IPS-20b (cell line): ENCODE results near the gene CAMP.

Source experiments
- H3K27ac ChIP-seq: one replicate; pipeline ENCODE4 v1.5.1; 2013; ENCODE audit warnings: low read length
- H3K27me3 ChIP-seq: 2 replicates; pipeline ENCODE4 v1.6.1; 2013; ENCODE audit warnings: mild to moderate bottlenecking, low read length, inconsistent platforms; ENCODE audit not compliant: insufficient read depth
- H3K36me3 ChIP-seq: 2 replicates; pipeline ENCODE4 v1.6.1; 2013; ENCODE audit warnings: low read depth, mild to moderate bottlenecking, inconsistent platforms, low read length, moderate library complexity; ENCODE audit not compliant: insufficient read depth
- H3K4me1 ChIP-seq: 2 replicates; pipeline ENCODE4 v1.6.1; 2013; ENCODE audit warnings: mild to moderate bottlenecking, control low read depth, inconsistent platforms, low read length, moderate library complexity; ENCODE audit not compliant: insufficient read depth
- H3K4me3 ChIP-seq: 2 replicates; pipeline ENCODE4 v1.5.1; 2013; ENCODE audit warnings: mild to moderate bottlenecking, low read length, inconsistent platforms
- H3K9ac ChIP-seq: 2 replicates; pipeline ENCODE4 v1.6.1; 2013; ENCODE audit warnings: low read depth, mild to moderate bottlenecking, inconsistent platforms, low read length, moderate library complexity
- H3K9me3 ChIP-seq: 2 replicates; pipeline ENCODE4 v1.6.1; 2013; ENCODE audit warnings: mild to moderate bottlenecking, low read depth, low read length, inconsistent platforms; ENCODE audit not compliant: insufficient read depth

The CAMP gene

DNA sequence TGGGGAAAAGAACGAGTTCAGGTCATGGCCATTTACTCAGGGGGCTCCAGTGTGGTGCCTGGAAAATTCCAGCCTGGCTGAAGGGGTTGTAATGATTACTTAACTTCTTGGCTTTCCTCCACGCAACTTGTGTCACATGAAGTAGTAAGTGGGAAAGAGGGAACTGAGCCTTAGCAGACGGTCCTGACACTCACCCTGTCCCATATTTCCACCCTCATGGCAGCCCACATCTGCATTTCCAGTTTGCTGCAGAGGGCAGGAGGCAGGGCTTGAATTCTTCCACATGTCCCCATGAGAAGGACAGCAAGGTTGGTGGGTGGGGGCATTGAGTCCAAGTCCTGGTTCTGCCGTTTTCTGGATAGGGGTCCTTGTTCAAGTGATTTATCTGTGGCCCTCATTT, 7.8 kb upstream of the CAMP start:
- Histone ChIP-seq H3K4me3 (no peak overlapping the region), H3K27ac (no peak overlapping the region), H3K36me3 (no peaks in the 10 kb centered on the region), H3K9ac (no peak overlapping the region), H3K4me1 (no peaks in the 10 kb centered on the region), H3K27me3 (no peaks in the 10 kb centered on the region), H3K9me3 (no peaks in the 10 kb centered on the region)

DNA sequence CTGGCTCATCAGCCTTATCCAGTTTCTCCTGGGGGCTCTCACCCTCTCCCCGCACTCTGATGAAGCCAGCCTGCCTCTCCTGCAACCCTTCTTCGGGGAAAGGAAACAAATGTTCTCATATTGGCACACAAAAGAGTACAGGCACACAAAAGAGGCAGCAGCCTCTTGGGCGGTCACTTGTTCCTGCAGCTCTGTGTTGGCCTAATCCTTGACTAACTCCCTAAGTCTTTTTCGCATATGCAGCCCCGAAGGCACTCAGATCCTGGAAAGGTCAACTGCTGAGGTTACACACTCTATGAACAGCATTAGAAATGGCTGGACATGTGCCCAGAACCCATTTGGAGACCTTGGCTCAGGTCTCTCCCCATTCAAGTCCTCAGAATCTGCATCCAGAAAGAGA, 7.4 kb upstream of the CAMP start:
- no peaks in the 10 kb centered on the region for H3K9me3 ChIP-seq
- H3K9ac ChIP-seq: no peak overlapping the region
- H3K27ac ChIP-seq: no peak overlapping the region
- no peaks in the 10 kb centered on the region for H3K4me1 ChIP-seq
- H3K27me3 ChIP-seq: no peaks in the 10 kb centered on the region
- H3K36me3 ChIP-seq: no peaks in the 10 kb centered on the region
- no peak overlapping the region for H3K4me3 ChIP-seq

DNA sequence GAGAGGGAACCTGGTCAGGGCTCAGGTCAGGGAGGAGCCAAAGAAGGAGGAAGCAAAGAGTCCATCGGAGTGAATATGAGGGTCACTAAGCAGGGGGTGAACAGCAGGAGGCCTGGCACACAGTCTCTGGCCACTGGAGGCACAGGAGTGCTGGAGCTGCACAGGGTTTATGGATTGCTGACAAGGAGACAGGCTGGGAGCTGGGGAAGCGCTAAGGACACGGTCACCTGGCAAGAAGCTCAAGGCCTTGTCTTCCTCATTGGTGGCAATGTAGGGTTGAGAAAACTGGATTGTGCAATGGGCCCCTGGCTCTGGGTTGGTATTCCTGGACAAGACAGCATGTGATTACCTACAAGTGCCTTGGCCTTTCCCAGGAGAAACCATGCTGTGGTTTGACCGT, 5.8 kb upstream of the CAMP start:
- Histone ChIP-seq H3K9ac (no peak overlapping the region), H3K4me1 (no peaks in the 10 kb centered on the region), H3K27ac (no peak overlapping the region), H3K4me3 (no peak overlapping the region), H3K36me3 (no peaks in the 10 kb centered on the region), H3K9me3 (no peaks in the 10 kb centered on the region), H3K27me3 (no peaks in the 10 kb centered on the region)

DNA sequence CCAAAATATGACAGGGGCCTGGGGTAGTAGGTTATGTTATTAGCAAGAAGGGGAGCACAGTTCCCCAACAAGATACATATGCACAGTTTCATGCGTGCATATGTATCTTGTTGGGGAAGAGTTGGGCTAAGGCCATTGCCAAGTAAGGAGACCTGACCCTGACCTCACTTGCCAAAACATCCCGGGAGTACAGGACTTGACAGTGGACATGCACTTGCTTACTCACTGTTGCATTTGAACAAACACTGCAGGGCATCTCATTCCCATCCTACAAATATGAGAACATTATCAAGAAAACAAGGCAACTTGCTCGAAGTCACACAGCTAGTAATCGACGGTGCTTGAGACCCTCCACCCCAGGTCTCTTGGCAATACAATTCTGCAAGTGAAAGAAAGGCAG, 4.8 kb upstream of the CAMP start:
- H3K4me1 ChIP-seq: no peaks in the 10 kb centered on the region
- no peak overlapping the region for H3K4me3 ChIP-seq
- H3K9ac ChIP-seq: no peak overlapping the region
- no peak overlapping the region for H3K27ac ChIP-seq
- no peaks in the 10 kb centered on the region for H3K36me3 ChIP-seq
- H3K27me3 ChIP-seq: no peaks in the 10 kb centered on the region
- H3K9me3 ChIP-seq: no peaks in the 10 kb centered on the region

DNA sequence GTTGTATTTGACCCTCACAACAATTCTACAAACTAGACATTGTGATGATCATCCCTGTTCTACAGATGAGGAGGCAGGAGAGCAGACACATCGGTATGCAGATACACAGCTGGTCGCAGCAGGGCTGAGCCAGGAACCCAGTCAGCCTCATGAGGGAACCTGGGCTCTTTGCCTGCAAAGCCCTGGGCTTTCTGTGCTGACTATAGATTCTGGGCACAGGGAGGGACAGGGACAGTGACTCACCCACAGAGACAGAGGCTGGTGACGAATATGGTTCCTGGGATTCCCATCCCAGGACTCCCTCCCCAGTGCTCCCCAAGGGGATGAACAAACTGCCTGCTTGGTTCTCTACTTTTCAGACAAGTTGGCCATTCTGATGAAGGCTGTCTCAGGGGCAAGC, 3.8 kb upstream of the CAMP start:
- Histone ChIP-seq H3K9me3 (no peaks in the 10 kb centered on the region), H3K4me3 (no peak overlapping the region), H3K27ac (no peak overlapping the region), H3K9ac (no peak overlapping the region), H3K36me3 (no peaks in the 10 kb centered on the region), H3K27me3 (no peaks in the 10 kb centered on the region), H3K4me1 (no peaks in the 10 kb centered on the region)

DNA sequence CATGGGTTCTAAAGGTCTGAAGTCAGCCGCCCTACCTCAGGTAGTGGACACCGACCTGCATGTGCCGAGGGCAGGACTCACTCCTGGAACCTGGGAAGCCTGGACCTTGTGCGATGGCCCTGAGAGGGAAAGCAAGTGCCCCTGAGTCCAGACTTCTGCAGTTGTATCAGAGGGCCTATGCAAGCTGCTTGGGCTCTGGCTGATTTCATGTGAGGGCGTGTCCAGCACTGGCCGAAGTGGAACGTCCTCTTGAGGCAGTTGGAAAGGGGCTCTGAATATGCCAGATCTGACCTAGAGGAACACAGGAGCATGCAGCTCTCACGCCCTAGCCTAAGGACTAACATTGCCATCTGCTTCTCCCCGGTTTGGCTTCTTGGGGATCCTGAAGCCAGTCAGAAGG, 2.5 kb upstream of the CAMP start:
- H3K4me3 ChIP-seq: no peak overlapping the region
- no peak overlapping the region for H3K9ac ChIP-seq
- H3K27me3 ChIP-seq: no peaks in the 10 kb centered on the region
- no peaks in the 10 kb centered on the region for H3K36me3 ChIP-seq
- H3K4me1 ChIP-seq: no peaks in the 10 kb centered on the region
- no peak overlapping the region for H3K27ac ChIP-seq
- H3K9me3 ChIP-seq: no peaks in the 10 kb centered on the region

DNA sequence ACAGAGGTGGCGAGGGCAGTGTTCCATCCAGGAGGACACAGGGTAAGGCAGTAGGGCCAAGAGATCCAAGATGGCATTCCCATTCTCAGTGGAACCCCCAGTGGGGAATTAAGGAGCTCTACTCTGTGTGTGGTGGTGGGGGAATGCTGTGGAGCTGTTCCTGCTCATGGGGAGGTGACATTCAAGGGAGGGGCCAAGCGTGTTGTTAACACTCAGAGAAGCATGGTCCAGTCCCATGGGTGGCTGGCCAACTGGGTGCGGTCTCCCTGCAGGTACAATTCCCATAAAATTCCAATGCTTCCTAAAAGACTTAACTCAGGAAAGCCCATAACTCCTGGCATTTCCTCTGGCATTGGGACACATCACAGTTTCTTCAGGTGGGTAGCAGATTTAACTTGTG, 2.3 kb downstream of the CAMP start:
- no peak overlapping the region for H3K9ac ChIP-seq
- H3K4me1 ChIP-seq: no peaks in the 10 kb centered on the region
- H3K36me3 ChIP-seq: no peaks in the 10 kb centered on the region
- no peaks in the 10 kb centered on the region for H3K9me3 ChIP-seq
- no peak overlapping the region for H3K27ac ChIP-seq
- H3K4me3 ChIP-seq: no peak overlapping the region
- H3K27me3 ChIP-seq: no peaks in the 10 kb centered on the region

DNA sequence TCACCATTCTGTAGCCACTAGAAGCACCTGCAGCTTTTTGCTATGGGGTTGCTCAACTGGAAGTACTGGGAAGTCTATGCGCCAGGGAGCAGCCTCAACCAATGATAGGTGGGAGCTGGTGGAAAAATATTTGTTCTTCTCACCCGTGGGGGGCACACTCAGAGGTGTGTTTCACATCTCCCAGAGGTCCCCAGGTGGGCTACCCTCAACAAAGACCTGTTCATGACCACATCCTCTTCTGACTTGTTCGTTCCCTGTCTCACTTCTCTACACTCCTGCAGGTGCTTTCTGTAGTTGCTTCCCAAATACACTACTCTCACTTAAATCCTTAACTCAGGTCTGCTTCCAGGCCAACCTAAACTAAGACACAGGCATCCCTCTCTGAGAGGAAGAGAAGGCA, 3.6 kb downstream of the CAMP start:
- no peaks in the 10 kb centered on the region for H3K27me3 ChIP-seq
- no peaks in the 10 kb centered on the region for H3K36me3 ChIP-seq
- H3K27ac ChIP-seq: no peak overlapping the region
- H3K4me3 ChIP-seq: no peak overlapping the region
- no peak overlapping the region for H3K9ac ChIP-seq
- H3K4me1 ChIP-seq: no peaks in the 10 kb centered on the region; the same call in 1 of the 2 replicates
- H3K9me3 ChIP-seq: no peaks in the 10 kb centered on the region

DNA sequence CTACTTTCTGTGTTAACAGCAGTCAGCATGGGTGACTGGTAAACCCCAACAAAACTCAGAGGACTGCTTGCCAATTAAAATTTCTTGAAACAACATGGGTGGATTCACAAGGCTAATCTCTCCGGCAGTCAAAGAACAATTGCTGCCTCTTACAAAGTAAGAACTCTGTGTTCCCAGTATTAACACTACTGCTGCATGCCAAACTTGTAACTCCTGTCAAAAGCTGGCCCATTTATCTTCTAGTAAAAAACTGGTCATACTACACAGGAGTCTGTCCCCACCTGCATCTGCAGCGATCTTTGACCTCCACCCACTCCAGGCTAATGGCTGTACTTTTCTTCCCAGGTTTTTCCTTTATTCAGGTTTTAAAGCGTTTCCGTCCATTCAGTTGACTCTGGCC, 8.9 kb downstream of the CAMP start:
- Histone ChIP-seq H3K9me3 (0 out of 2 replicates have a peak, but pooled peaks cover 2% of the 10 kb centered on the region), H3K27ac (no peak overlapping the region), H3K27me3 (no peaks in the 10 kb centered on the region), H3K4me3 (no peak overlapping the region), H3K4me1 (no peaks in the 10 kb centered on the region; the same call in 1 of the 2 replicates), H3K9ac (no peak overlapping the region), H3K36me3 (no peaks in the 10 kb centered on the region)

DNA sequence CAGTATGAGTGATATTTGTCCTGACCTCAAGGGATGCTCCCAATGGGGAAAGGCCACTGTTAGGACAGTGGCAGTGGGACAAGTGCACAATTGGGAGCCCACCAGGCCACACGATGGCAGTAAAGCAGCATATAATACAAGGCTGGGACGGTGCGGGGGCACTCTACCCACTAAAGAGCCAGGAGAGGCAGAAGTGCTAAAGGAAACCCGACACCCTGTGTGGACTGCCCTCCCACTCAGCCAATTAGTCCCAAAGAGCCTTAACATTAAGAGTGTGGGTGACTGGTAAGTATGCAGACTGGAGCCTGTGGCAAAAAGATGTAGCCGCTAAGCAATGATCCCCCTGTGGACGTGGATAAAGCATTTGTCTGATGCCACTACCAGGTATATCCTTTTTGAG, 9.4 kb downstream of the CAMP start:
- Histone ChIP-seq H3K27ac (no peak overlapping the region), H3K4me3 (no peak overlapping the region)

DNA sequence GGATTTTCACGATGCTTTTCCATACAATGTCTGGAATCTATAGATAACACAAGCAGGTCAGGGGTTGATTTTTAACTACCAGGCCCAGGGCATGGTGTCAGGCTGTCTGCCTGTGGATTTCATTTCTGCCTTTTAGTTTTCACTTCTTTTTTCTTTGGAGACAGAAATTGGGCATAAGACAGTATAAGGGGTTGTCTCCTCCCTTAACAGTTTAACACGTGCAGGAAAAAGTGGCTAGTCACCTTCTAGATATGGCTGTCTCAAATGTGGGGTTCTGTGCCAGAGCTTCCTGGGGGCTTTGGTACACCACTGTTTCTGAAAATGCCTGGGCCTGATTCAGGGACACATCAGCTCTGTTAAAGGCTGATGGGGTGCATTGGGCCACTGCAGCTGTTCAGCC, 10.2 kb downstream of the CAMP start:
- H3K9me3 ChIP-seq: 0 out of 2 replicates have a peak, but pooled peaks cover 2% of the 10 kb centered on the region
- H3K36me3 ChIP-seq: no peaks in the 10 kb centered on the region
- H3K9ac ChIP-seq: no peak overlapping the region
- H3K27ac ChIP-seq: no peak overlapping the region
- no peak overlapping the region for H3K4me3 ChIP-seq
- H3K27me3 ChIP-seq: no peaks in the 10 kb centered on the region
- no peaks in the 10 kb centered on the region; the same call in 1 of the 2 replicates for H3K4me1 ChIP-seq

More for the DNA sequence above, 9.4 kb downstream of the CAMP start:
- 0 out of 2 replicates have a peak, but pooled peaks cover 2% of the 10 kb centered on the region for H3K9me3 ChIP-seq
- no peak overlapping the region for H3K9ac ChIP-seq
- no peaks in the 10 kb centered on the region for H3K27me3 ChIP-seq
- no peaks in the 10 kb centered on the region for H3K36me3 ChIP-seq
- H3K4me1 ChIP-seq: no peaks in the 10 kb centered on the region; the same call in 1 of the 2 replicates

DNA sequence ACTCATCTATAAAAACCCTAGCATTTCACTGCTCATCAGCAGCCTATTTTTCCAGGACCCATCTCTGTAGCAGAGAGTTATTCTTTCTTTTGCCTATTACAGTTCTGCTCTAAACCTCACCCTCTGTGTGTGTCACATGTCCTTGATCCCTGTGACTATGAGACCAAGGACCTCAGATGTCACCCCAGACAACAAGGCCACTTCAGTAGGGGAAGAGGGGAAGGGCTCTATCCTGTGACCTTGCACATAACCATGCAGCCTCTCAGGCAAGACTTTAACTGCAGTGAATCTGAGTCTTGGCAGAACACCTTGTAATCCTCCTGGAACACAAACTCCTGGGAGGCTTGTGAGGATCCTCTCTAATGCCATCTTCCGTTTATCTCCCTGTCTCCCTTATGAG, 13.2 kb downstream of the CAMP start:
- H3K4me3 ChIP-seq: no peak overlapping the region
- H3K27me3 ChIP-seq: no peaks in the 10 kb centered on the region
- no peaks in the 10 kb centered on the region for H3K36me3 ChIP-seq
- H3K9me3 ChIP-seq: 0 out of 2 replicates have a peak, but pooled peaks cover 2% of the 10 kb centered on the region
- no peak overlapping the region for H3K27ac ChIP-seq
- no peak overlapping the region for H3K9ac ChIP-seq
- peaks cover 10% of the 10 kb centered on the region; the same call in 1 of the 2 replicates for H3K4me1 ChIP-seq
